Neural progenitor cell (in vitro differentiated cells): Measurements from ENCODE around the gene PIAS1. TPM values are rescaled to one million over a fixed set of nuclear protein-coding genes. Genes with fewer than 3 reads are reported as not detected.

Experiments used
- DNase-seq: peaks from one replicate; pipeline ENCODE4 v3.0.0-alpha.2; 2016; ENCODE audit warnings: low spot score
- H2AFZ ChIP-seq: fragments of 200-600 bp; sonication (generic); replicated peaks from 2 replicates; pipeline ENCODE4 v1.6.1; 2016; ENCODE audit warnings: antibody characterized with exemption
- H3F3A ChIP-seq: fragments of 200-600 bp; sonication (generic); 2 replicates; pipeline ENCODE4 v1.6.1; 2016; ENCODE audit warnings: antibody characterized with exemption, low read depth
- H3K27ac ChIP-seq: fragments of 200-600 bp; sonication (generic); 2 replicates; pipeline ENCODE4 v1.5.1; 2016; ENCODE audit warnings: mild to moderate bottlenecking
- H3K27me3 ChIP-seq: fragments of 200-600 bp; sonication (generic); 2 replicates; pipeline ENCODE4 v1.6.1; 2016; ENCODE audit warnings: mild to moderate bottlenecking, moderate library complexity
- H3K36me3 ChIP-seq: fragments of 200-600 bp; sonication (generic); 2 replicates; pipeline ENCODE4 v1.5.1; 2016
- H3K4me1 ChIP-seq: fragments of 200-600 bp; sonication (generic); 2 replicates; pipeline ENCODE4 v1.6.1; 2016; ENCODE audit warnings: mixed run types
- H3K4me2 ChIP-seq: fragments of 200-600 bp; sonication (generic); 2 replicates; pipeline ENCODE4 v1.6.1; 2016
- H3K4me3 ChIP-seq: fragments of 200-600 bp; sonication (generic); 2 replicates; pipeline ENCODE4 v1.5.1; 2016
- H3K79me2 ChIP-seq: fragments of 200-600 bp; sonication (generic); 2 replicates; pipeline ENCODE4 v1.6.1; 2016; ENCODE audit warnings: low read depth
- H3K9ac ChIP-seq: fragments of 200-600 bp; sonication (generic); 2 replicates; pipeline ENCODE4 v1.6.1; 2016
- H3K9me3 ChIP-seq: fragments of 200-600 bp; sonication (generic); 2 replicates; pipeline ENCODE4 v1.5.1; 2016; ENCODE audit warnings: low read depth
- H4K20me1 ChIP-seq: fragments of 200-600 bp; sonication (generic); 2 replicates; pipeline ENCODE4 v1.6.1; 2016; ENCODE audit warnings: low read depth
- H3K27ac Mint-ChIP-seq: 3 replicates; pipeline ENCODE4 v1.8.0; 2021; ENCODE audit warnings: mixed read lengths
- H3K27me3 Mint-ChIP-seq: 2 replicates; pipeline ENCODE4 v1.8.0; 2022; ENCODE audit warnings: low read depth, mild to moderate bottlenecking, inconsistent platforms, moderate library complexity, mixed read lengths; ENCODE audit not compliant: insufficient read depth
- H3K36me3 Mint-ChIP-seq: 3 replicates; pipeline ENCODE4 v1.8.0; 2021; ENCODE audit warnings: mixed read lengths
- H3K4me1 Mint-ChIP-seq: 3 replicates; pipeline ENCODE4 v1.8.0; 2021; ENCODE audit warnings: mixed read lengths
- H3K4me3 Mint-ChIP-seq: 3 replicates; pipeline ENCODE4 v1.8.0; 2021; ENCODE audit warnings: mild to moderate bottlenecking, moderate library complexity, mixed read lengths
- H3K9me3 Mint-ChIP-seq: 3 replicates; pipeline ENCODE4 v1.8.0; 2020; ENCODE audit warnings: mixed read lengths
- EZH2 ChIP-seq: fragments of 200-600 bp; sonication (generic); IDR thresholded peaks from 2 replicates; pipeline ENCODE4 v1.6.1; 2017; ENCODE audit warnings: antibody characterized with exemption, mild to moderate bottlenecking, moderate library complexity
- EZH2phosphoT487 ChIP-seq: fragments of 200-600 bp; sonication (generic); IDR thresholded peaks from 2 replicates; pipeline ENCODE4 v1.6.1; 2017; ENCODE audit warnings: antibody characterized with exemption
- total RNA-seq: library from RNA; depleted of rRNA; stranded (reverse); fragments of >200 nt; gene quantifications from 2 replicates; pipeline ENCODE4 v1.2.3, GENCODE V29; 2015; ENCODE audit warnings: low replicate concordance
- TF ChIP-seq, protein P1 (sequence below): fragments of 200-600 bp; sonication (generic); IDR thresholded peaks from 2 replicates; pipeline ENCODE4 v1.5.1; 2017; ENCODE audit warnings: antibody characterized with exemption, mild to moderate bottlenecking

PIAS1 gene
- total RNA-seq, 1 donor from 2014 or later, result 34.6 TPM

DNA sequence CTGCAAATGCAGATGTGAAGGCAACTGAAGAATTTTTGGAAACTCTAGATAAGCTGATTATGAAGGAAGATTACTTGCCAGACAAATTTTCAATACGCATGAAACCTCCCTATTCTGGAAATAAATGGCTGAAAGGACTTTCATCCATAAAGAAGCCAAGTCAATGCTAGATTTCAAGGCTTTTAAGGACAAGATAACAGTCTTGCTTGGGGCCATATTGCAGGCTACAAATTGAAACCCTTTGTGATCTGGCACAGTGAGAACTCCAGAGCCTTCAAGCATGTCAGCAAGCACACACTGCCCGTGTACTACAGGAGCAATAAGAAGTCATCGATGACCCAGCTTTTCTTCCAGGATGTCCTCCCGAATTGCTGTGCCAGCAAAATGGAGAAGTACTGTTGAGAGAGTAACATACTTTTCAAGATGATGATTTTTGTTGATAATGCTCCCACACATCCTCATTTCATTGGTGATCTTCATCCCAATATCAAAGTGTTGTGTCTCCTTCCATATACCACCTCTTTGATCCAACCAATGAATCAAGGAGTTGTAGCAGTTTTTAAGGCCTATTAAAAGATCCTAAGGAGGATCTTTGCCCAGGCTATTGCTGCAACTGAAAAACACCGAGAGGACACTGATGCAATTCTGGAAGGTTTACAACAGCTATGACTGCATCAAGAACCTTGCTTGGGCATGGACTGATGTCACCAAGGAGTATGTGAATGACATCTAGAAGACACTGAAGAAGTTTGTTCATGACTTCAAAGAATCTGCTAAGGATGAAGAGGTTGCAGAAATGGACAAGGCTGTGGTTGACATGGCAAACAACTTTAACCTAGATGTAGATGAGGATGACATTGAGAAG, 130.7 kb downstream of the PIAS1 start:
- Histone ChIP-seq H3K4me2 (no peak overlapping the region), H2AFZ (no peak overlapping the region), H3K9me3 (no peaks in the 10 kb centered on the region), H3K27me3 (no peaks in the 10 kb centered on the region), H4K20me1 (no peaks in the 10 kb centered on the region), H3K79me2 (no peaks in the 10 kb centered on the region), H3K36me3 (peaks cover 8% of the 10 kb centered on the region), H3F3A (no peaks in the 10 kb centered on the region), H3K9ac (no peak overlapping the region), H3K27ac (no peak overlapping the region), H3K4me3 (no peak overlapping the region), H3K4me1 (no peaks in the 10 kb centered on the region)
- Mint-ChIP-seq H3K4me1 (peaks cover 2% of the 10 kb centered on the region), H3K36me3 (peaks cover 50% of the 10 kb centered on the region), H3K27ac (no peak overlapping the region), H3K27me3 (peaks cover 4% of the 10 kb centered on the region), H3K4me3 (no peak overlapping the region), H3K9me3 (no peaks in the 10 kb centered on the region)
- TF ChIP-seq, protein P1, sequence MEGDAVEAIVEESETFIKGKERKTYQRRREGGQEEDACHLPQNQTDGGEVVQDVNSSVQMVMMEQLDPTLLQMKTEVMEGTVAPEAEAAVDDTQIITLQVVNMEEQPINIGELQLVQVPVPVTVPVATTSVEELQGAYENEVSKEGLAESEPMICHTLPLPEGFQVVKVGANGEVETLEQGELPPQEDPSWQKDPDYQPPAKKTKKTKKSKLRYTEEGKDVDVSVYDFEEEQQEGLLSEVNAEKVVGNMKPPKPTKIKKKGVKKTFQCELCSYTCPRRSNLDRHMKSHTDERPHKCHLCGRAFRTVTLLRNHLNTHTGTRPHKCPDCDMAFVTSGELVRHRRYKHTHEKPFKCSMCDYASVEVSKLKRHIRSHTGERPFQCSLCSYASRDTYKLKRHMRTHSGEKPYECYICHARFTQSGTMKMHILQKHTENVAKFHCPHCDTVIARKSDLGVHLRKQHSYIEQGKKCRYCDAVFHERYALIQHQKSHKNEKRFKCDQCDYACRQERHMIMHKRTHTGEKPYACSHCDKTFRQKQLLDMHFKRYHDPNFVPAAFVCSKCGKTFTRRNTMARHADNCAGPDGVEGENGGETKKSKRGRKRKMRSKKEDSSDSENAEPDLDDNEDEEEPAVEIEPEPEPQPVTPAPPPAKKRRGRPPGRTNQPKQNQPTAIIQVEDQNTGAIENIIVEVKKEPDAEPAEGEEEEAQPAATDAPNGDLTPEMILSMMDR, result no peak
- no peak for TF ChIP-seq EZH2phosphoT487
- no peak for TF ChIP-seq EZH2
- DNase-seq, result no peak

DNA sequence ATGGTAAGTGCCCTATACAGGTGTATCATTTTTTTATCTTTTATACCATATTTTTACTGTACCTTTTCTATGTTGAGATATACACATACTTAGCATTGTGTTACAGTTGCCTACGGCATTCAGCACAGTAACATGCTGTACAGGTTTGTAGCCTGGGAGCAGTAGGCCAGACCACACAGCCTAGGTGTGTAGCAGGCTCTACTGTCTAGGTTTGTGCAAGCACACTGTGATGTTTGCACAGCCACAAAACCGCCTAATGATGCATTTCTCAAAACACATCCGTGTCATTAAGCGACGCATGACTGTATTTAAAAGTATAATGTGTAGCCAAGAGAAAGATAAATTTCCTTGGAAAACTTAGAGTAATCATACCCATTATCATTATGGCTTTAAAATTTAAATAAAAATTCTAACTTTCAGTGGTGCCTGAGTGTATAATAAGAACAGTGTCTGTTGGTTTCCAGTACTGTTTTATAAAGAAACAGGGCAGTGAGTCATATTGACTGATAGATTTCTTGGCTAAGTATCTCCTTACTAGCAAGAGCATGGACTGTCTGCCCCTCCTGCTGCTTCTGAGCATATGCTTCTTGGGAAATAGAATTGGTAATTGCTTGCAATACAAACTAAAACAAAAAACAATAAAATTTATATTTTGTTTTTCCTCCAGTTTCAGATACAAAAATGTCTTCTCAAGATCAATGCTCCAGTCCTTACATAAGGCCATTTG, 132.7 kb downstream of the PIAS1 start:
- no peaks in the 10 kb centered on the region for H3K9me3 Mint-ChIP-seq
- H3K4me2 ChIP-seq, result no peak overlapping the region
- no peak for DNase-seq

DNA sequence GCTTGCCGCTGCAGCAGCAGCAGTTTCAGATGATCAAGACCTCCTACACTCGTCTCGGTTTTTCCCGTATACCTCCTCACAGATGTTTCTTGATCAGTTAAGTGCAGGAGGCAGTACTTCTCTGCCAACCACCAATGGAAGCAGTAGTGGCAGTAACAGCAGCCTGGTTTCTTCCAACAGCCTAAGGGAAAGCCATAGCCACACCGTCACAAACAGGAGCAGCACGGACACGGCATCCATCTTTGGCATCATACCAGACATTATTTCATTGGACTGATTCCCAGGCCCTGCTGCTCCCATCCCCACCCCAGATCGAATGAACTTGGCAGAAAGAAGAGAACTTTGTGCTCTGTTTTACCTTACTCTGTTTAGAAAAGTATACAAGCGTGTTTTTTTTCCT, 133.4 kb downstream of the PIAS1 start:
- Histone ChIP-seq H3K9ac (no peak overlapping the region), H3K79me2 (no peaks in the 10 kb centered on the region), H2AFZ (no peak overlapping the region), H3K4me3 (no peak overlapping the region), H4K20me1 (no peaks in the 10 kb centered on the region), H3F3A (peaks cover 14% of the 10 kb centered on the region), H3K4me2 (no peak overlapping the region), H3K36me3 (peaks cover 8% of the 10 kb centered on the region), H3K4me1 (no peaks in the 10 kb centered on the region), H3K9me3 (no peaks in the 10 kb centered on the region), H3K27ac (no peak overlapping the region), H3K27me3 (no peaks in the 10 kb centered on the region)
- peaks cover 55% of the 10 kb centered on the region for H3K36me3 Mint-ChIP-seq
- TF ChIP-seq, protein P1, result no peak
- TF ChIP-seq EZH2 (no peak), EZH2phosphoT487 (no peak)
- peaks cover 2% of the 10 kb centered on the region for H3K4me1 Mint-ChIP-seq
- no peak overlapping the region for H3K27ac Mint-ChIP-seq
- no peaks in the 10 kb centered on the region for H3K9me3 Mint-ChIP-seq
- no peaks in the 10 kb centered on the region for H3K27me3 Mint-ChIP-seq
- DNase-seq, result no peak
- no peak overlapping the region for H3K4me3 Mint-ChIP-seq

More for the DNA sequence above, 132.7 kb downstream of the PIAS1 start:
- H3K9ac ChIP-seq, result no peak overlapping the region
- Mint-ChIP-seq H3K4me1 (peaks cover 2% of the 10 kb centered on the region), H3K4me3 (no peak overlapping the region), H3K36me3 (peaks cover 49% of the 10 kb centered on the region), H3K27me3 (peaks cover 4% of the 10 kb centered on the region), H3K27ac (no peak overlapping the region)
- H3K4me1 ChIP-seq, result no peaks in the 10 kb centered on the region
- no peaks in the 10 kb centered on the region for H3K27me3 ChIP-seq
- no peaks in the 10 kb centered on the region for H3K79me2 ChIP-seq
- peaks cover 8% of the 10 kb centered on the region for H3K36me3 ChIP-seq
- H3K4me3 ChIP-seq, result no peak overlapping the region
- no peaks in the 10 kb centered on the region for H4K20me1 ChIP-seq
- no peaks in the 10 kb centered on the region for H3K9me3 ChIP-seq
- H3F3A ChIP-seq, result peaks cover 8% of the 10 kb centered on the region
- H2AFZ ChIP-seq, result no peak overlapping the region
- no peak for TF ChIP-seq EZH2
- TF ChIP-seq EZH2phosphoT487, result no peak
- TF ChIP-seq, protein P1, result no peak
- no peak overlapping the region for H3K27ac ChIP-seq
